HepG2 (cell line): ENCODE data around the gene ECHS1. TPM values are rescaled to one million over a fixed set of nuclear protein-coding genes. Genes with fewer than 3 reads are reported as not detected.

ENCODE experiments used
- ATAC-seq: fragments of 200-7000 bp; cut with Tn5 transposase; 3 replicates; pipeline ENCODE4 v1.9.1; 2020; ENCODE audit warnings: mild to moderate bottlenecking, moderate library complexity
- BruUV-seq: library from RNA; stranded (reverse); fragments of 400-500 nt; replicated peaks from 2 replicates; lab custom pipeline; 2021; lab: Mats Ljungman, UMichigan
- CTCF ChIA-PET: fragments of 300-600 bp; formaldehyde crosslinking; extraction: SDS; loops from one replicate; lab custom pipeline; 2021; ENCODE audit warnings: low total read pairs, inconsistent platforms, low intra/inter-chr PET ratio; lab: Yijun Ruan, JAX
- POLR2A ChIA-PET: fragments of 350-600 bp; sonication (Branson Sonifier 250); formaldehyde crosslinking; loops from one replicate; lab custom pipeline; 2020; ENCODE audit warnings: antibody characterized with exemption, inconsistent platforms; lab: Yijun Ruan, JAX
- DNase-seq: peaks from one replicate; pipeline ENCODE4 v3.0.0-alpha.2; 2015; ENCODE audit warnings: low spot score
- FAIRE-seq: peaks from 3 replicates; lab custom pipeline; 2011; peaks lifted over from hg19 to GRCh38; lab: Jason Lieb, UNC
- H2AFZ ChIP-seq: one replicate; pipeline ENCODE4 v1.6.1; 2011; ENCODE audit warnings: low read length, inconsistent platforms
- H3K27ac ChIP-seq: fragments of 300-600 bp; 3 replicates; pipeline ENCODE4 v1.8.0; 2011; ENCODE audit warnings: mixed run types, mild to moderate bottlenecking, mixed read lengths, low read length, inconsistent platforms; ENCODE audit not compliant: insufficient read depth; ENCODE audit errors: extremely low read length
- H3K27me3 ChIP-seq, 2 experiments: fragments of 200-600 bp in 1 of 2; 2 replicates in 1 of 2; 3 replicates in 1 of 2; pipeline versions ENCODE4 v1.6.0 to v1.8.0; 2011; ENCODE audit warnings: low read length in 2 of 2, mild to moderate bottlenecking in 2 of 2, moderate library complexity in 2 of 2, inconsistent platforms in 1 of 2; ENCODE audit not compliant: insufficient read depth in 2 of 2, control insufficient read depth in 1 of 2
- H3K36me3 ChIP-seq, 2 experiments: fragments of 200-600 bp in 1 of 2; replicated peaks in 1 of 2; 2 replicates in 1 of 2; 3 replicates in 1 of 2; pipeline versions ENCODE4 v1.5.1 to v1.8.0; 2011; ENCODE audit warnings: low read length in 2 of 2, inconsistent platforms in 1 of 2; ENCODE audit not compliant: insufficient read depth in 2 of 2, control insufficient read depth in 1 of 2
- H3K4me1 ChIP-seq: 2 replicates; pipeline ENCODE4 v1.5.1; 2012; ENCODE audit warnings: low read length, inconsistent platforms; ENCODE audit not compliant: insufficient read depth
- H3K4me2 ChIP-seq: 2 replicates; pipeline ENCODE4 v1.6.0; 2011; ENCODE audit warnings: low read depth, low read length, inconsistent platforms
- H3K4me3 ChIP-seq, 3 experiments: fragments of 200-600 bp in 1 of 3; sonication (generic), shearing (Covaris generic) in 1 of 3; replicated peaks in 1 of 3; 2 replicates each; pipeline ENCODE4 v1.5.1; 2011 to 2016; ENCODE audit warnings: low read length in 3 of 3, inconsistent platforms in 2 of 3, low read depth in 2 of 3, mild to moderate bottlenecking in 2 of 3, control low read depth in 1 of 3, mixed read lengths in 1 of 3; ENCODE audit not compliant: insufficient read depth in 1 of 3
- H3K79me2 ChIP-seq: one replicate; pipeline ENCODE4 v1.6.1; 2011; ENCODE audit warnings: low read length, inconsistent platforms; ENCODE audit not compliant: insufficient read depth
- H3K9ac ChIP-seq: 2 replicates; pipeline ENCODE4 v1.6.0; 2011; ENCODE audit warnings: mild to moderate bottlenecking, low read depth, low read length, inconsistent platforms; ENCODE audit not compliant: insufficient read depth
- H3K9me3 ChIP-seq: 2 replicates; pipeline ENCODE4 v1.5.1; 2012; ENCODE audit warnings: mild to moderate bottlenecking, low read length
- H4K20me1 ChIP-seq: 2 replicates; pipeline ENCODE4 v1.6.0; 2011; ENCODE audit warnings: inconsistent platforms, mild to moderate bottlenecking, low read length, moderate library complexity; ENCODE audit not compliant: insufficient read depth
- ARHGAP35 ChIP-seq: sonication (generic); formaldehyde crosslinking; IDR thresholded peaks from 2 replicates; pipeline ENCODE4 v1.9.0; 2022; ENCODE audit warnings: mild to moderate bottlenecking, inconsistent platforms, moderate library complexity, missing genetic modification reagents, borderline replicate concordance
- BCL6 ChIP-seq: IDR thresholded peaks from 2 replicates; pipeline ENCODE4 v1.6.1; 2016; ENCODE audit warnings: missing genetic modification reagents, missing compliant biosample characterization
- DPF2 ChIP-seq: sonication (generic); formaldehyde crosslinking; IDR thresholded peaks from 2 replicates; pipeline ENCODE4 v1.4.0; 2020; ENCODE audit warnings: mild to moderate bottlenecking, low read depth, missing genetic modification reagents, borderline replicate concordance
- FOSL1 ChIP-seq: sonication (generic); formaldehyde crosslinking; IDR thresholded peaks from 2 replicates; pipeline ENCODE4 v1.9.0; 2021; ENCODE audit warnings: missing genetic modification reagents, borderline replicate concordance
- HHEX ChIP-seq: IDR thresholded peaks from 2 replicates; pipeline ENCODE4 v1.6.1; 2016; ENCODE audit warnings: control low read depth
- MZF1 ChIP-seq: sonication (generic); formaldehyde crosslinking; IDR thresholded peaks from 2 replicates; pipeline ENCODE4 v1.8.1; 2023; ENCODE audit warnings: mild to moderate bottlenecking, missing genetic modification reagents, borderline replicate concordance
- RFXAP ChIP-seq: sonication (generic); formaldehyde crosslinking; IDR thresholded peaks from 2 replicates; pipeline ENCODE4 v1.4.0; 2020; ENCODE audit warnings: missing genetic modification reagents, borderline replicate concordance
- SKI ChIP-seq: fragments of 450-650 bp; IDR thresholded peaks from one replicate; pipeline ENCODE4 v1.6.1; 2018; ENCODE audit warnings: mild to moderate bottlenecking; ENCODE audit not compliant: partially characterized antibody
- SMAD1 ChIP-seq: sonication (generic); formaldehyde crosslinking; IDR thresholded peaks from 2 replicates; pipeline ENCODE4 v1.4.0; 2020; ENCODE audit warnings: missing genetic modification reagents, low read depth, mild to moderate bottlenecking, borderline replicate concordance
- SMC3 ChIP-seq: IDR thresholded peaks from 2 replicates; pipeline ENCODE4 v1.6.1; 2011; ENCODE audit warnings: low read length, improper control_type of control experiment
- TARDBP ChIP-seq: sonication (generic); formaldehyde crosslinking; IDR thresholded peaks from 2 replicates; pipeline ENCODE4 v1.8.0; 2022; ENCODE audit warnings: mild to moderate bottlenecking, missing genetic modification reagents
- TOE1 ChIP-seq: sonication (generic); formaldehyde crosslinking; IDR thresholded peaks from 2 replicates; pipeline ENCODE4 v1.4.0; 2020; ENCODE audit warnings: mild to moderate bottlenecking, missing genetic modification reagents
- ZKSCAN5 ChIP-seq: sonication (generic); formaldehyde crosslinking; IDR thresholded peaks from 2 replicates; pipeline ENCODE4 v1.5.1; 2020; ENCODE audit warnings: mild to moderate bottlenecking, missing genetic modification reagents
- ZNF138 ChIP-seq: sonication (generic); formaldehyde crosslinking; IDR thresholded peaks from 2 replicates; pipeline ENCODE4 v1.5.0; 2020; ENCODE audit warnings: mild to moderate bottlenecking, low read depth, missing genetic modification reagents
- ZNF34 ChIP-seq: sonication (generic); formaldehyde crosslinking; IDR thresholded peaks from 2 replicates; pipeline ENCODE4 v1.4.0; 2020; ENCODE audit warnings: mild to moderate bottlenecking, missing genetic modification reagents, borderline replicate concordance
- ZNF674 ChIP-seq: sonication (generic); formaldehyde crosslinking; IDR thresholded peaks from 2 replicates; pipeline ENCODE4 v1.5.0; 2020; ENCODE audit warnings: low read depth, mild to moderate bottlenecking, missing genetic modification reagents
- WGBS: methylation state at CpG from one replicate; pipeline ENCODE4 v1.1.6; 2017; ENCODE audit warnings: low lambda C conversion rate; 5-methylcytosine and 5-hydroxymethylcytosine counted together
- in situ Hi-C: cut with HindIII; loops from 2 replicates; pipeline ENCODE4 v1.10.0; 2017; ENCODE audit warnings: low pct_unique_long_range_greater_than_20kb; ENCODE audit not compliant: extremely low pct_ligation_motif_present
- intact Hi-C: fragments of 100-400 bp; cut with micrococcal nuclease; formaldehyde crosslinking; loops from one replicate; pipeline ENCODE4 v1.10.0; 2022; ENCODE audit not compliant: unreplicated experiment
- polyA plus RNA-seq, 8 experiments: library from polyadenylated mRNA; depleted of rRNA in 3 of 8; stranded (reverse) in 7 of 8; unstranded in 1 of 8; fragments of >200 nt; fragmentation: Illumina TruSeq in 4 of 8; extraction: Trizol in 4 of 8; gene quantifications; 2 replicates each; pipeline versions ENCODE4 v1.2.1 to v1.2.3, GENCODE V29; 2011 to 2016; ENCODE audit warnings: low read depth in 4 of 8, missing spikeins in 1 of 8, mixed read lengths in 1 of 8; ENCODE audit not compliant: insufficient read depth in 1 of 8
- total RNA-seq, 5 experiments: library from RNA; depleted of rRNA; stranded (reverse); fragments of >200 nt; fragmentation: Illumina TruSeq; extraction: Trizol; gene quantifications; 2 replicates each; pipeline ENCODE4 v1.2.3, GENCODE V29; 2016; ENCODE audit warnings: low read depth in 1 of 5
- TF ChIP-seq, protein P1 (sequence below): fragments of 450-650 bp; IDR thresholded peaks from 2 replicates; pipeline ENCODE4 v1.6.1; 2017; ENCODE audit warnings: mild to moderate bottlenecking
- TF ChIP-seq, protein P2 (sequence below): sonication (generic); formaldehyde crosslinking; IDR thresholded peaks from 2 replicates; pipeline ENCODE4 v1.5.0; 2020; ENCODE audit warnings: missing genetic modification reagents
- TF ChIP-seq, protein P3 (sequence below): sonication (generic); formaldehyde crosslinking; IDR thresholded peaks from 2 replicates; pipeline ENCODE4 v1.5.0; 2020; ENCODE audit warnings: mild to moderate bottlenecking, missing genetic modification reagents

ECHS1 gene
- total and polyA plus RNA-seq, 2 of the 13 experiments (the other 11 are each of a cell fraction or from before 2014, with no cell fraction given), result 32.7 to 195 TPM

DNA sequence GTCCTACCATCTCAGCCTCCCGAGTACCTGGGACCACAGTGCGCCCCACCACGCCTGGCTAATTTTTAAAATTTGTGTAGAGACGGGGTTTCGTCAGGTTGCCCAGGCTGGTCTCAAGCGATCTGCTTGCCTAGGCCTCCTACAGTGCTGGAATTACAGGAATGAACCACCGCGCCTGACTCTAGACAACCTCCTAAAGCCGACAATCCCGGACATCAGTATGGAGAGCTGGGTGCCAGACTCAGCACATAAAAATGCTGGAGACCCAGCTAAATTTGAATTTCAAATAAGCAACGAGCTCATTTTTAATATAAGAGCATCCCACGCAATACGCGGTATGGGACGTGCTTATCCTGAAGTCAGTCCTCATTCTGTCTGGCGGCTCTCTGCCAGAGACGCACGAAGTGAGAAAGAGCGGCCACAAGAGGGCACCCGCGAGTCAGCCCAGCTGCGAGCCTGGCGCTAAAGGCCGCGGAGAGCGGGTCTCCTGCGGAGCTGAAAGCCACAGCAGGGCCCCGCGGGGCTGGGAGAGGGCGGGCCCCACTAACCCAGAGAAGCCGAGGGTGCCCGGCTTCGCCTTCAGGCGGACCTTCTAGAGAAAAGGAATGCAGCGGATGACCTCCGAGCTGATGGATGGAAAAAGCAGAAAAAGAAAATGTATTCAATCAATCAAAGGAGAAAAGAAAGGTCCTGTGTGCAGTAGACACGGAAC is 43.5 kb downstream of the ECHS1 start:
- intact Hi-C loops, result loop anchor here (2.0 to 10.0 kb wide), 2 partner anchors 45 to 65 kb away; partner anchors contain the start of genes ECHS1, MTG1 and PAOX
- TF ChIP-seq, protein P1, sequence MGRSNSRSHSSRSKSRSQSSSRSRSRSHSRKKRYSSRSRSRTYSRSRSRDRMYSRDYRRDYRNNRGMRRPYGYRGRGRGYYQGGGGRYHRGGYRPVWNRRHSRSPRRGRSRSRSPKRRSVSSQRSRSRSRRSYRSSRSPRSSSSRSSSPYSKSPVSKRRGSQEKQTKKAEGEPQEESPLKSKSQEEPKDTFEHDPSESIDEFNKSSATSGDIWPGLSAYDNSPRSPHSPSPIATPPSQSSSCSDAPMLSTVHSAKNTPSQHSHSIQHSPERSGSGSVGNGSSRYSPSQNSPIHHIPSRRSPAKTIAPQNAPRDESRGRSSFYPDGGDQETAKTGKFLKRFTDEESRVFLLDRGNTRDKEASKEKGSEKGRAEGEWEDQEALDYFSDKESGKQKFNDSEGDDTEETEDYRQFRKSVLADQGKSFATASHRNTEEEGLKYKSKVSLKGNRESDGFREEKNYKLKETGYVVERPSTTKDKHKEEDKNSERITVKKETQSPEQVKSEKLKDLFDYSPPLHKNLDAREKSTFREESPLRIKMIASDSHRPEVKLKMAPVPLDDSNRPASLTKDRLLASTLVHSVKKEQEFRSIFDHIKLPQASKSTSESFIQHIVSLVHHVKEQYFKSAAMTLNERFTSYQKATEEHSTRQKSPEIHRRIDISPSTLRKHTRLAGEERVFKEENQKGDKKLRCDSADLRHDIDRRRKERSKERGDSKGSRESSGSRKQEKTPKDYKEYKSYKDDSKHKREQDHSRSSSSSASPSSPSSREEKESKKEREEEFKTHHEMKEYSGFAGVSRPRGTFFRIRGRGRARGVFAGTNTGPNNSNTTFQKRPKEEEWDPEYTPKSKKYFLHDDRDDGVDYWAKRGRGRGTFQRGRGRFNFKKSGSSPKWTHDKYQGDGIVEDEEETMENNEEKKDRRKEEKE, result no peak
- TF ChIP-seq, protein P2, sequence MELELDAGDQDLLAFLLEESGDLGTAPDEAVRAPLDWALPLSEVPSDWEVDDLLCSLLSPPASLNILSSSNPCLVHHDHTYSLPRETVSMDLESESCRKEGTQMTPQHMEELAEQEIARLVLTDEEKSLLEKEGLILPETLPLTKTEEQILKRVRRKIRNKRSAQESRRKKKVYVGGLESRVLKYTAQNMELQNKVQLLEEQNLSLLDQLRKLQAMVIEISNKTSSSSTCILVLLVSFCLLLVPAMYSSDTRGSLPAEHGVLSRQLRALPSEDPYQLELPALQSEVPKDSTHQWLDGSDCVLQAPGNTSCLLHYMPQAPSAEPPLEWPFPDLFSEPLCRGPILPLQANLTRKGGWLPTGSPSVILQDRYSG (CRISPR knock-in tag), result no peak
- no peak for TF ChIP-seq ARHGAP35
- no peak for TF ChIP-seq SMAD1 (CRISPR knock-in tag)
- no peak for TF ChIP-seq BCL6 (CRISPR knock-in tag)
- no peak for TF ChIP-seq HHEX (CRISPR knock-in tag)
- peak; percentile 54 for TF ChIP-seq SMC3
- no peak for TF ChIP-seq SKI
- TF ChIP-seq TOE1, result no peak
- TF ChIP-seq MZF1, result no peak
- no peak for TF ChIP-seq RFXAP (CRISPR knock-in tag)
- TF ChIP-seq ZNF34 (CRISPR knock-in tag), result no peak
- TF ChIP-seq FOSL1 (CRISPR knock-in tag), result no peak
- TF ChIP-seq, protein P3, sequence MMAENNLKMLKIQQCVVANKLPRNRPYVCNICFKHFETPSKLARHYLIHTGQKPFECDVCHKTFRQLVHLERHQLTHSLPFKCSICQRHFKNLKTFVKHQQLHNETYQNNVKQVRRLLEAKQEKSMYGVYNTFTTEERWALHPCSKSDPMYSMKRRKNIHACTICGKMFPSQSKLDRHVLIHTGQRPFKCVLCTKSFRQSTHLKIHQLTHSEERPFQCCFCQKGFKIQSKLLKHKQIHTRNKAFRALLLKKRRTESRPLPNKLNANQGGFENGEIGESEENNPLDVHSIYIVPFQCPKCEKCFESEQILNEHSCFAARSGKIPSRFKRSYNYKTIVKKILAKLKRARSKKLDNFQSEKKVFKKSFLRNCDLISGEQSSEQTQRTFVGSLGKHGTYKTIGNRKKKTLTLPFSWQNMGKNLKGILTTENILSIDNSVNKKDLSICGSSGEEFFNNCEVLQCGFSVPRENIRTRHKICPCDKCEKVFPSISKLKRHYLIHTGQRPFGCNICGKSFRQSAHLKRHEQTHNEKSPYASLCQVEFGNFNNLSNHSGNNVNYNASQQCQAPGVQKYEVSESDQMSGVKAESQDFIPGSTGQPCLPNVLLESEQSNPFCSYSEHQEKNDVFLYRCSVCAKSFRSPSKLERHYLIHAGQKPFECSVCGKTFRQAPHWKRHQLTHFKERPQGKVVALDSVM (CRISPR knock-in tag), result no peak
- no peak for TF ChIP-seq DPF2 (CRISPR knock-in tag)
- TF ChIP-seq ZNF138 (CRISPR knock-in tag), result no peak
- TF ChIP-seq ZKSCAN5 (CRISPR knock-in tag), result no peak
- 0 out of 2 replicates have a peak, but pooled peaks have one; percentile 41 for TF ChIP-seq TARDBP
- no peak for TF ChIP-seq ZNF674 (CRISPR knock-in tag)

More for the DNA sequence above, 43.5 kb downstream of the ECHS1 start:
- Histone ChIP-seq H3K9me3 (no peaks in the 10 kb centered on the region), H3K27me3 (peaks cover 7 to 73% of the 10 kb centered on the region in 2 experiments), H3K4me3 (peak overlapping the region in 1 of 3 experiments; percentile 40; a peak in 2 of 6 replicates), H3K9ac (no peak overlapping the region), H3K79me2 (no peaks in the 10 kb centered on the region), H2AFZ (no peak overlapping the region), H3K4me1 (peaks cover 31% of the 10 kb centered on the region), H3K27ac (no peak overlapping the region), H3K36me3 (no peaks in the 10 kb centered on the region), H3K4me2 (peak overlapping the region; percentile 82), H4K20me1 (no peaks in the 10 kb centered on the region)
- POLR2A ChIA-PET, result interaction anchor here (1.1 to 4.5 kb wide), 5 partner anchors 18 to 49 kb away, joined by 3 to 31 read pairs (median 9); partner anchors contain the start of genes ECHS1, FUOM, PAOX and PRAP1
- CTCF ChIA-PET, result interaction anchor here (0.8 kb wide), 1 partner anchor 11 kb away, joined by 3 read pairs; no protein-coding TSS in a partner anchor
- FAIRE-seq (no peak), DNase-seq (peak; percentile 70), ATAC-seq (peak; percentile 87)
- no TSS peak for BruUV-seq
- in situ Hi-C loops, result no loop called here
- 8% methylated on average over 35 of the region's 37 CpGs for WGBS
